ENCODE measurements around the gene RPS15A. TPM values are rescaled to one million over a fixed set of nuclear protein-coding genes. Genes with fewer than 3 reads are reported as not detected.
A peak's percentile ranks its signal among the peaks of the same experiment; 100 is the strongest.

The RPS15A gene
- total RNA-seq, 2 experiments from 2014 or later: 2,060 to 2,087 TPM

GRCh38 chr16:18809165-18809564 lies 19.0 kb upstream of the RPS15A start:
- Mint-ChIP-seq H3K36me3 (peaks cover 46% of the 10 kb centered on the region), H3K4me1 (ENCODE audit: low read depth) (peaks cover 13% of the 10 kb centered on the region)
- no peak for DNase-seq

GRCh38 chr16:18805257-18805773 lies 15.2 kb upstream of the RPS15A start:
- H3K27ac Mint-ChIP-seq: peak overlapping the region; percentile 92
- H3K4me3 Mint-ChIP-seq: no peak overlapping the region
- H3K36me3 Mint-ChIP-seq: peaks cover 39% of the 10 kb centered on the region
- intact Hi-C loops (cut with micrococcal nuclease): no loop called here
- ChIA-PET CTCF (no interaction called here), POLR2A (interaction anchor here (0.6 to 7.2 kb wide), 3 partner anchors 15 to 39 kb away, joined by 3 to 126 read pairs (median 4); partner anchors contain the start of gene RPS15A)
- H3K27me3 Mint-ChIP-seq: peaks cover 2% of the 10 kb centered on the region
- H3K4me1 Mint-ChIP-seq (ENCODE audit: low read depth): peaks cover 32% of the 10 kb centered on the region
- H3K9me3 Mint-ChIP-seq: no peaks in the 10 kb centered on the region
- DNase-seq: no peak

More at GRCh38 chr16:18809165-18809564, 19.0 kb upstream of the RPS15A start:
- ChIA-PET POLR2A (no interaction called here), CTCF (interaction anchor here (1.8 kb wide), 1 partner anchor 8 kb away, joined by 5 read pairs; the partner anchor contains the start of gene ARL6IP1)
- intact Hi-C loops (cut with micrococcal nuclease): no loop called here
- Mint-ChIP-seq H3K27me3 (no peaks in the 10 kb centered on the region), H3K27ac (no peak overlapping the region), H3K4me3 (no peak overlapping the region), H3K9me3 (no peaks in the 10 kb centered on the region)

GRCh38 chr16:18804540-18804939 lies 14.4 kb upstream of the RPS15A start:
- POLR2A ChIA-PET: interaction anchor here (0.7 to 7.2 kb wide), 3 partner anchors 15 to 40 kb away, joined by 3 to 126 read pairs (median 4); partner anchors contain the start of gene RPS15A
- peaks cover 2% of the 10 kb centered on the region for H3K27me3 Mint-ChIP-seq
- intact Hi-C loops (cut with micrococcal nuclease): loop anchor here (5.0 kb wide), 2 partner anchors 33 to 718 kb away; partner anchors contain the start of genes CCP110 and GDE1
- CTCF ChIA-PET: interaction anchor here (0.7 to 1.3 kb wide), 3 partner anchors 11 to 127 kb away, joined by 3 to 5 read pairs (median 4); no protein-coding TSS in a partner anchor
- peaks cover 40% of the 10 kb centered on the region for H3K36me3 Mint-ChIP-seq
- no peak overlapping the region for H3K4me3 Mint-ChIP-seq
- H3K27ac Mint-ChIP-seq: peak overlapping the region; percentile 92
- no peak for DNase-seq
- H3K4me1 Mint-ChIP-seq (ENCODE audit: low read depth): peaks cover 40% of the 10 kb centered on the region
- H3K9me3 Mint-ChIP-seq: no peaks in the 10 kb centered on the region

GRCh38 chr16:18803569-18804462 lies 13.7 kb upstream of the RPS15A start:
- no peak for DNase-seq
- POLR2A ChIA-PET: interaction anchor here (0.6 to 7.2 kb wide), 3 partner anchors 14 to 33 kb away, joined by 3 to 126 read pairs (median 4); partner anchors contain the start of gene RPS15A
- H3K27me3 Mint-ChIP-seq: peaks cover 2% of the 10 kb centered on the region
- H3K36me3 Mint-ChIP-seq: peaks cover 35% of the 10 kb centered on the region
- CTCF ChIA-PET: interaction anchor here (0.7 to 1.3 kb wide), 4 partner anchors 9 to 128 kb away, joined by 3 to 5 read pairs (median 4); no protein-coding TSS in a partner anchor
- peaks cover 45% of the 10 kb centered on the region for H3K4me1 Mint-ChIP-seq (ENCODE audit: low read depth)
- intact Hi-C loops (cut with micrococcal nuclease): loop anchor here (5.0 kb wide), 2 partner anchors 33 to 718 kb away; partner anchors contain the start of genes CCP110 and GDE1
- no peak overlapping the region for H3K4me3 Mint-ChIP-seq
- H3K27ac Mint-ChIP-seq: peak overlapping the region; percentile 92
- no peaks in the 10 kb centered on the region for H3K9me3 Mint-ChIP-seq

GRCh38 chr16:18802767-18803343 lies 12.7 kb upstream of the RPS15A start:
- Mint-ChIP-seq H3K9me3 (no peaks in the 10 kb centered on the region), H3K4me3 (peak overlapping the region; percentile 98), H3K36me3 (peaks cover 29% of the 10 kb centered on the region), H3K27me3 (peaks cover 2% of the 10 kb centered on the region), H3K4me1 (ENCODE audit: low read depth) (peaks cover 51% of the 10 kb centered on the region), H3K27ac (peak overlapping the region; percentile 92)
- ChIA-PET POLR2A (interaction anchor here (1.4 to 7.2 kb wide), 2 partner anchors 13 to 34 kb away, joined by 4 to 126 read pairs; partner anchors contain the start of gene RPS15A), CTCF (interaction anchor here (0.6 to 4.6 kb wide), 8 partner anchors 14 to 164 kb away, joined by 3 to 90 read pairs (median 8); partner anchors contain the start of gene RPS15A)
- intact Hi-C loops (cut with micrococcal nuclease): loop anchor here (5.0 kb wide), 2 partner anchors 34 to 719 kb away; partner anchors contain the start of genes CCP110 and GDE1
- no peak for DNase-seq

GRCh38 chr16:18801145-18801972 lies 11.2 kb upstream of the RPS15A start, which contains the start of gene ARL6IP1:
ARL6IP1 (minus strand) TSS chr16:18801549; CDS start chr16:18801466, 83 bp downstream.
- Mint-ChIP-seq H3K4me1 (ENCODE audit: low read depth) (peaks cover 57% of the 10 kb centered on the region), H3K9me3 (no peaks in the 10 kb centered on the region), H3K36me3 (peaks cover 33% of the 10 kb centered on the region), H3K27ac (peak within 1 kb of the TSS; percentile 95), H3K27me3 (peaks cover 2% of the 10 kb centered on the region), H3K4me3 (peak within 1 kb of the TSS; percentile 98)
- DNase-seq: peak; percentile 99
- intact Hi-C loops (cut with micrococcal nuclease): loop anchor here (1.0 to 5.0 kb wide), 7 partner anchors 11 to 721 kb away; partner anchors contain the start of genes CCP110, COQ7, GDE1 and RPS15A
- CTCF ChIA-PET: interaction anchor here (0.6 to 4.6 kb wide), 25 partner anchors 9 to 275 kb away, joined by 3 to 90 read pairs (median 5); partner anchors contain the start of gene RPS15A
- POLR2A ChIA-PET: interaction anchor here (0.7 to 7.2 kb wide), 5 partner anchors 12 to 124 kb away, joined by 3 to 126 read pairs (median 7); partner anchors contain the start of genes RPS15A and SMG1

- ChIA-PET CTCF (interaction anchor here (0.6 to 4.6 kb wide), 6 partner anchors 9 to 154 kb away, joined by 4 to 90 read pairs (median 7); partner anchors contain the start of gene RPS15A), POLR2A (interaction anchor here (7.2 kb wide), 1 partner anchor 11 kb away, joined by 126 read pairs; the partner anchor contains the start of gene RPS15A)
- Mint-ChIP-seq H3K4me1 (ENCODE audit: low read depth) (peaks cover 55% of the 10 kb centered on the region), H3K4me3 (peak overlapping the region; percentile 98), H3K36me3 (peaks cover 34% of the 10 kb centered on the region), H3K27ac (peak overlapping the region; percentile 95), H3K9me3 (no peaks in the 10 kb centered on the region), H3K27me3 (peaks cover 2% of the 10 kb centered on the region)
- intact Hi-C loops (cut with micrococcal nuclease): loop anchor here (1.0 to 5.0 kb wide), 7 partner anchors 10 to 722 kb away; partner anchors contain the start of genes CCP110, COQ7, GDE1 and RPS15A
- no peak for DNase-seq
Measured at GRCh38 chr16:18800775-18801144, 10.6 kb upstream of the RPS15A start.

- H3K27me3 Mint-ChIP-seq: peaks cover 2% of the 10 kb centered on the region
- DNase-seq: no peak
- CTCF ChIA-PET: interaction anchor here (1.3 to 4.6 kb wide), 2 partner anchors 10 to 11 kb away, joined by 5 to 90 read pairs; partner anchors contain the start of gene RPS15A
- peaks cover 53% of the 10 kb centered on the region for H3K4me1 Mint-ChIP-seq (ENCODE audit: low read depth)
- no peaks in the 10 kb centered on the region for H3K9me3 Mint-ChIP-seq
- H3K27ac Mint-ChIP-seq: peak overlapping the region; percentile 95
- H3K36me3 Mint-ChIP-seq: peaks cover 34% of the 10 kb centered on the region
- peak overlapping the region; percentile 98 for H3K4me3 Mint-ChIP-seq
- POLR2A ChIA-PET: interaction anchor here (1.7 to 7.2 kb wide), 2 partner anchors 11 to 17 kb away, joined by 4 to 126 read pairs; partner anchors contain the start of gene RPS15A
- intact Hi-C loops (cut with micrococcal nuclease): loop anchor here (2.0 to 5.0 kb wide), 4 partner anchors 13 to 722 kb away; partner anchors contain the start of genes CCP110, COQ7 and GDE1
Measured at GRCh38 chr16:18800293-18800692, 10.2 kb upstream of the RPS15A start.

- DNase-seq: no peak
- Mint-ChIP-seq H3K4me3 (peak overlapping the region; percentile 98), H3K27ac (peak overlapping the region; percentile 34), H3K9me3 (no peaks in the 10 kb centered on the region), H3K36me3 (peaks cover 36% of the 10 kb centered on the region), H3K4me1 (ENCODE audit: low read depth) (peaks cover 47% of the 10 kb centered on the region), H3K27me3 (peaks cover 2% of the 10 kb centered on the region)
- POLR2A ChIA-PET: interaction anchor here (1.7 to 7.2 kb wide), 2 partner anchors 10 to 16 kb away, joined by 4 to 126 read pairs; partner anchors contain the start of gene RPS15A
- intact Hi-C loops (cut with micrococcal nuclease): no loop called here
- CTCF ChIA-PET: interaction anchor here (4.6 kb wide), 1 partner anchor 10 kb away, joined by 90 read pairs; the partner anchor contains the start of gene RPS15A
Measured at GRCh38 chr16:18799500-18799899, 9.4 kb upstream of the RPS15A start.

- ChIA-PET POLR2A (interaction anchor here (7.2 kb wide), 1 partner anchor 8 kb away, joined by 126 read pairs; the partner anchor contains the start of gene RPS15A), CTCF (no interaction called here)
- intact Hi-C loops (cut with micrococcal nuclease): no loop called here
- Mint-ChIP-seq H3K4me3 (no peak overlapping the region), H3K4me1 (ENCODE audit: low read depth) (peaks cover 33% of the 10 kb centered on the region), H3K9me3 (no peaks in the 10 kb centered on the region), H3K36me3 (peaks cover 46% of the 10 kb centered on the region), H3K27me3 (peaks cover 2% of the 10 kb centered on the region), H3K27ac (no peak overlapping the region)
- DNase-seq: no peak
Measured at GRCh38 chr16:18797746-18798145, 7.6 kb upstream of the RPS15A start.
